ENCODE data around the gene DZIP3. TPM values are rescaled to one million over a fixed set of nuclear protein-coding genes. Genes with fewer than 3 reads are reported as not detected.

The DZIP3 gene
- polyA plus RNA-seq, 3 donors = 0.92 to 1.2 (median 1.1) TPM

- H3K27me3 Mint-ChIP-seq (ENCODE audit: low read depth in 3 of 3) = no peaks in the 10 kb centered on the region
- Histone ChIP-seq H3K4me1 (ENCODE audit: control insufficient read depth in 1 of 2, insufficient read depth in 2 of 2, low read length in 2 of 2) (no peaks in the 10 kb centered on the region), H3K27me3 (ENCODE audit: control insufficient read depth in 2 of 2, insufficient read depth in 2 of 2, low read length in 2 of 2) (no peaks in the 10 kb centered on the region), H4K20me1 (ENCODE audit: insufficient read depth, low read length) (no peaks in the 10 kb centered on the region), H3K36me3 (replicated peaks in 1 of 2; ENCODE audit: control insufficient read depth in 1 of 2, insufficient read depth in 2 of 2, low read length in 2 of 2) (peaks cover 43 to 73% of the 10 kb centered on the region in 2 donors), H3K9me3 (replicated peaks in 1 of 2; ENCODE audit: control insufficient read depth in 1 of 2, insufficient read depth in 1 of 2, low read length in 2 of 2) (no peaks in the 10 kb centered on the region), H3K4me3 (replicated peaks in 1 of 3; ENCODE audit: low read depth in 2 of 3, low read length in 3 of 3) (no peak overlapping the region), H3K27ac (ENCODE audit: low read depth in 1 of 2, low read length in 2 of 2) (no peak overlapping the region), H3K4me2 (replicated peaks; ENCODE audit: extremely low read depth, low read length, poor library complexity, severe bottlenecking) (no peak overlapping the region), H2AFZ (ENCODE audit: insufficient read depth, low read depth, low read length, poor library complexity, severe bottlenecking) (no peak overlapping the region), H3K9ac (ENCODE audit: insufficient read depth, low read length, poor library complexity, severe bottlenecking) (no peak overlapping the region), H3K79me2 (ENCODE audit: insufficient read depth, low read length) (no peaks in the 10 kb centered on the region)
- intact Hi-C loops (cut with micrococcal nuclease) = loop anchor here (2.0 to 5.0 kb wide), 2 partner anchors 60 to 62 kb away; no protein-coding TSS in a partner anchor
- peak; percentile 64 for TF ChIP-seq CTCF (IDR thresholded peaks at IDR 0.05)
- no peak overlapping the region for H3K4me3 Mint-ChIP-seq
- no CpG with 5 or more reads among the region's 4 CpGs for WGBS (ENCODE audit: insufficient coverage)
- H3K36me3 Mint-ChIP-seq = peaks cover 28 to 63% of the 10 kb centered on the region in 2 donors
- H3K4me1 Mint-ChIP-seq = no peaks in the 10 kb centered on the region
- peak; percentile 15 to 51 (median 33) for DNase-seq
- H3K27ac Mint-ChIP-seq = peak overlapping the region in 1 of 7 donors; percentile 40
- H3K9me3 Mint-ChIP-seq = no peaks in the 10 kb centered on the region
Observed at GRCh38 chr3:108552267-108553159, 37.0 kb upstream of the DZIP3 start.

GRCh38 chr3:108554229-108554628 is 35.3 kb upstream of the DZIP3 start:
- peak overlapping the region in 2 of 7 donors; percentile 47 to 55 for H3K27ac Mint-ChIP-seq
- H3K4me3 Mint-ChIP-seq = no peak overlapping the region
- Histone ChIP-seq H3K9me3 (replicated peaks in 1 of 2; ENCODE audit: control insufficient read depth in 1 of 2, insufficient read depth in 1 of 2, low read length in 2 of 2) (no peaks in the 10 kb centered on the region), H4K20me1 (ENCODE audit: insufficient read depth, low read length) (no peaks in the 10 kb centered on the region), H3K27me3 (ENCODE audit: control insufficient read depth in 2 of 2, insufficient read depth in 2 of 2, low read length in 2 of 2) (no peaks in the 10 kb centered on the region), H3K36me3 (replicated peaks in 1 of 2; ENCODE audit: control insufficient read depth in 1 of 2, insufficient read depth in 2 of 2, low read length in 2 of 2) (peaks cover 45 to 74% of the 10 kb centered on the region in 2 donors), H2AFZ (ENCODE audit: insufficient read depth, low read depth, low read length, poor library complexity, severe bottlenecking) (no peak overlapping the region), H3K79me2 (ENCODE audit: insufficient read depth, low read length) (no peaks in the 10 kb centered on the region), H3K4me2 (replicated peaks; ENCODE audit: extremely low read depth, low read length, poor library complexity, severe bottlenecking) (no peak overlapping the region), H3K9ac (ENCODE audit: insufficient read depth, low read length, poor library complexity, severe bottlenecking) (no peak overlapping the region), H3K27ac (ENCODE audit: low read depth in 1 of 2, low read length in 2 of 2) (no peak overlapping the region), H3K4me1 (ENCODE audit: control insufficient read depth in 1 of 2, insufficient read depth in 2 of 2, low read length in 2 of 2) (no peaks in the 10 kb centered on the region), H3K4me3 (replicated peaks in 1 of 3; ENCODE audit: low read depth in 2 of 3, low read length in 3 of 3) (no peak overlapping the region)
- TF ChIP-seq CTCF (IDR thresholded peaks at IDR 0.05) = no peak
- peaks cover 37 to 69% of the 10 kb centered on the region in 2 donors for H3K36me3 Mint-ChIP-seq
- H3K9me3 Mint-ChIP-seq = no peaks in the 10 kb centered on the region
- H3K4me1 Mint-ChIP-seq = no peaks in the 10 kb centered on the region
- intact Hi-C loops (cut with micrococcal nuclease) = loop anchor here in 1 of 2 donors (5.0 kb wide), 1 partner anchor 62 kb away; no protein-coding TSS in a partner anchor
- no peak for DNase-seq
- H3K27me3 Mint-ChIP-seq (ENCODE audit: low read depth in 3 of 3) = no peaks in the 10 kb centered on the region

All from CD14-positive monocyte (primary cell).